OCI-LY3 (cell line): ENCODE data around the gene NYAP2.

Experiments used
- H2AFZ ChIP-seq: fragments of 200-600, 300-600 bp; shearing (Covaris generic); 2 replicates; pipeline ENCODE4 v1.6.0; 2014; ENCODE audit warnings: antibody characterized with exemption, low read depth, low read length
- H3K27ac ChIP-seq: fragments of 200-600, 300-600 bp; sonication (generic); 2 replicates; pipeline ENCODE4 v1.5.1; 2014; ENCODE audit warnings: mild to moderate bottlenecking, low read length, moderate library complexity, mixed read lengths
- H3K27me3 ChIP-seq: fragments of 200-600, 300-600 bp; sonication (generic); 2 replicates; pipeline ENCODE4 v1.6.1; 2014; ENCODE audit warnings: low read depth, low read length, mixed read lengths
- H3K36me3 ChIP-seq: fragments of 200-600, 300-600 bp; sonication (generic); replicated peaks from 2 replicates; pipeline ENCODE3; 2014; ENCODE audit warnings: low read depth, low read length, mixed read lengths
- H3K4me1 ChIP-seq: fragments of 300-600, 200-600 bp; sonication (generic); 2 replicates; pipeline ENCODE4 v1.6.1; 2014; ENCODE audit warnings: low read length, mixed read lengths
- H3K4me2 ChIP-seq: fragments of 200-600, 300-600 bp; sonication (generic); 2 replicates; pipeline ENCODE4 v1.6.1; 2014; ENCODE audit warnings: low read length, mixed read lengths
- H3K4me3 ChIP-seq: fragments of 300-600, 200-600 bp; sonication (generic); 2 replicates; pipeline ENCODE4 v1.5.1; 2014; ENCODE audit warnings: antibody characterized with exemption, mild to moderate bottlenecking, low read length, moderate library complexity
- H3K79me2 ChIP-seq: fragments of 300-600, 200-600 bp; shearing (Covaris generic); 2 replicates; pipeline ENCODE4 v1.6.1; 2014; ENCODE audit warnings: mild to moderate bottlenecking, low read length, mixed read lengths
- H3K9ac ChIP-seq: fragments of 300-600, 200-600 bp; shearing (Covaris generic); 2 replicates; pipeline ENCODE4 v1.6.0; 2014; ENCODE audit warnings: mild to moderate bottlenecking, low read length, moderate library complexity
- H3K9me3 ChIP-seq: fragments of 200-600, 300-600 bp; shearing (Covaris generic); 2 replicates; pipeline ENCODE4 v1.6.1; 2014; ENCODE audit warnings: low read length, mixed read lengths; ENCODE audit not compliant: insufficient read depth
- H4K20me1 ChIP-seq: fragments of 200-600, 300-600 bp; sonication (generic); 2 replicates; pipeline ENCODE4 v1.6.1; 2016; ENCODE audit warnings: low read length, mixed read lengths; ENCODE audit not compliant: insufficient read depth
- EZH2phosphoT487 ChIP-seq: fragments of 200-600 bp; shearing (Covaris generic); IDR thresholded peaks from 2 replicates; pipeline ENCODE4 v1.6.1; 2018; ENCODE audit warnings: antibody characterized with exemption, mixed run types, low read depth
- TF ChIP-seq, protein P1 (sequence below): fragments of 200-600, 300-600 bp; sonication (generic); IDR thresholded peaks from 2 replicates; pipeline ENCODE4 v1.5.1; 2014; ENCODE audit warnings: antibody characterized with exemption, low read length, low read depth

Gene NYAP2

DNA sequence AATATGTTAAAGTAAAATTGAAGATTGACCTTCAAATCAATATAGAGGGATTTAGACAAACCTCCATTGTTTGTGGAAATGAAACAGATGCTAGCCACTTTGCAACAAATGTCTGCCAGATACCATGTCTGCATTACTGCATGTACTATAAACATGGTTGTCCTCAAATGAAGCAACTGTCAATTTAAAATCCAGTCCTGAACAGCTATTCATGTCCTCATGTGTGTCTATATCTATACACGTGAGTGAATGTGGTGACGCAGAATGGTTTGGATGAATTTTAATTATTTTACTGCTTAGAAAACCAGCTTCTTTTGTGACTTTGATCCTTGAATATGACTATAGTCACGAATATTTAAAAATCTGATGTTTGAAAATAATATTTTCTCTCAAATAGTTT lies 71.5 kb downstream of the NYAP2 start:
- Histone ChIP-seq H3K27ac (no peak overlapping the region), H3K36me3 (no peaks in the 10 kb centered on the region), H3K9me3 (no peaks in the 10 kb centered on the region), H2AFZ (no peak overlapping the region), H4K20me1 (no peaks in the 10 kb centered on the region), H3K4me2 (no peak overlapping the region), H3K4me3 (no peak overlapping the region), H3K79me2 (no peaks in the 10 kb centered on the region), H3K9ac (no peak overlapping the region), H3K4me1 (0 out of 2 replicates have a peak, but pooled peaks cover under 1% of the 10 kb centered on the region), H3K27me3 (no peaks in the 10 kb centered on the region)
- TF ChIP-seq, protein P1, sequence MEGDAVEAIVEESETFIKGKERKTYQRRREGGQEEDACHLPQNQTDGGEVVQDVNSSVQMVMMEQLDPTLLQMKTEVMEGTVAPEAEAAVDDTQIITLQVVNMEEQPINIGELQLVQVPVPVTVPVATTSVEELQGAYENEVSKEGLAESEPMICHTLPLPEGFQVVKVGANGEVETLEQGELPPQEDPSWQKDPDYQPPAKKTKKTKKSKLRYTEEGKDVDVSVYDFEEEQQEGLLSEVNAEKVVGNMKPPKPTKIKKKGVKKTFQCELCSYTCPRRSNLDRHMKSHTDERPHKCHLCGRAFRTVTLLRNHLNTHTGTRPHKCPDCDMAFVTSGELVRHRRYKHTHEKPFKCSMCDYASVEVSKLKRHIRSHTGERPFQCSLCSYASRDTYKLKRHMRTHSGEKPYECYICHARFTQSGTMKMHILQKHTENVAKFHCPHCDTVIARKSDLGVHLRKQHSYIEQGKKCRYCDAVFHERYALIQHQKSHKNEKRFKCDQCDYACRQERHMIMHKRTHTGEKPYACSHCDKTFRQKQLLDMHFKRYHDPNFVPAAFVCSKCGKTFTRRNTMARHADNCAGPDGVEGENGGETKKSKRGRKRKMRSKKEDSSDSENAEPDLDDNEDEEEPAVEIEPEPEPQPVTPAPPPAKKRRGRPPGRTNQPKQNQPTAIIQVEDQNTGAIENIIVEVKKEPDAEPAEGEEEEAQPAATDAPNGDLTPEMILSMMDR = no peak
- no peak for TF ChIP-seq EZH2phosphoT487

DNA sequence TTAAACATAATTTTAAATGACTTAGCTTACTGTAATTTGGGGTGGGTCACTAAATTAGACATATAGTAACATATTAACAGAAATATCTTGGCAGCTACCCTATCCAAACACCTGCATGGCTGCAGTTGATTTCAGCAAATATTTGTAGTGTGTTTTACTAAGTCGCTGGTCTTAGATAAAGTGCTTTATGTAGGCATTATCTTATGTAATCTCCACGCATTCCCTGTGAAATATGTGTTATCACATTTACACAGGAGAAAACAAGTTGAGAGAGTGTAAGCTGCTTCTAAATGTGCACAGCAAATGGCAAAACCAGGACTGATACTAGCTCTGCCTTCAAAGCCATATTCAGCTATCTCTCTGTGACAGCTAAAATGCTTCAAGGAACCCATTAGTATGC lies 72.0 kb downstream of the NYAP2 start:
- no peak overlapping the region for H3K9ac ChIP-seq
- no peaks in the 10 kb centered on the region for H3K27me3 ChIP-seq
- H3K79me2 ChIP-seq = no peaks in the 10 kb centered on the region
- no peaks in the 10 kb centered on the region for H3K36me3 ChIP-seq
- no peak for TF ChIP-seq EZH2phosphoT487
- TF ChIP-seq, protein P1 = no peak
- H3K27ac ChIP-seq = no peak overlapping the region
- no peaks in the 10 kb centered on the region for H3K4me1 ChIP-seq
- no peak overlapping the region for H3K4me3 ChIP-seq
- no peaks in the 10 kb centered on the region for H3K9me3 ChIP-seq
- no peaks in the 10 kb centered on the region for H4K20me1 ChIP-seq
- H3K4me2 ChIP-seq = no peak overlapping the region
- no peak overlapping the region for H2AFZ ChIP-seq

DNA sequence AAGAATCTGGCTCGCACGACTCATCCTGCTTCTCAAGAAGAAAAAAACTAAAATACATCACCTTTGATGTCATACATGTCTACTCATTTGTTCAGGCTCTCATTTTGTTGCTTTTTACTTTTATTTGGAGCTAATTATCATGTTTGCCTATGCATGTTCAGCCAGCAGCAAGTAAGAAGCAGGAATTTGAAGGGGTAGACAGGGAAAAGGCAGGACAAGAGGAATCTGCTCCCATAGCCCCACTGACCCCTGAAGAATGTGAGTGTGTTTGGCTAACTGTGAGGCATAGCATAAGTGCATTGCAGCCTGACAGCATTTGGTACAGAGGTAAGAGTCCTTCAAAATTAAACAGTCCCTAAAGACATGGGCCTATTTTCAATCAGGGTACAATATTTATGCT lies 72.7 kb downstream of the NYAP2 start:
- Histone ChIP-seq H3K4me3 (no peak overlapping the region), H3K9ac (no peak overlapping the region), H3K4me2 (no peak overlapping the region), H3K27ac (no peak overlapping the region), H2AFZ (no peak overlapping the region), H3K4me1 (no peaks in the 10 kb centered on the region), H3K9me3 (no peaks in the 10 kb centered on the region), H3K79me2 (no peaks in the 10 kb centered on the region), H3K27me3 (no peaks in the 10 kb centered on the region), H3K36me3 (no peaks in the 10 kb centered on the region), H4K20me1 (no peaks in the 10 kb centered on the region)
- TF ChIP-seq, protein P1 = no peak
- no peak for TF ChIP-seq EZH2phosphoT487

DNA sequence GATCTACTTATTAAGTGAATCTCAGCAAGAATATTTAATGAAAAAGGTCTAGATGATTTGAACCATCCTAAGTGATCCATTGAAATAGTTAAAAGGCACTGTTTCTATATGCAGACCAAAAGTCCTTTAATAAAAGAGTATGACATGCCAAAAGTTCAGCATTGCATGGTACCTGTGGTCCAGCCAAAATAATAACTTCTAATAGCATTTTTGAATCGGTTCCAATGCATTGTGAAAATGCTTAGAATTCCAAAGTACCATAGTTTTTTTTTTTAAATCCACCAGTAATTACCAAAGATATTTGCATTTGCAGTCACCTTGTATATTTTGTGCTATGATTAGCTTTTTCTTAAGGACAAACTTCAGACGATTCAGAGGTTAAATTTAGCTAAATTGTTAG lies 79.9 kb downstream of the NYAP2 start:
- Histone ChIP-seq H3K27ac (no peak overlapping the region), H3K4me1 (no peaks in the 10 kb centered on the region), H3K9ac (no peak overlapping the region), H3K4me3 (no peak overlapping the region), H3K27me3 (no peaks in the 10 kb centered on the region), H2AFZ (no peak overlapping the region), H3K9me3 (no peaks in the 10 kb centered on the region), H4K20me1 (no peaks in the 10 kb centered on the region), H3K79me2 (no peaks in the 10 kb centered on the region), H3K36me3 (no peaks in the 10 kb centered on the region), H3K4me2 (no peak overlapping the region)
- no peak for TF ChIP-seq EZH2phosphoT487

DNA sequence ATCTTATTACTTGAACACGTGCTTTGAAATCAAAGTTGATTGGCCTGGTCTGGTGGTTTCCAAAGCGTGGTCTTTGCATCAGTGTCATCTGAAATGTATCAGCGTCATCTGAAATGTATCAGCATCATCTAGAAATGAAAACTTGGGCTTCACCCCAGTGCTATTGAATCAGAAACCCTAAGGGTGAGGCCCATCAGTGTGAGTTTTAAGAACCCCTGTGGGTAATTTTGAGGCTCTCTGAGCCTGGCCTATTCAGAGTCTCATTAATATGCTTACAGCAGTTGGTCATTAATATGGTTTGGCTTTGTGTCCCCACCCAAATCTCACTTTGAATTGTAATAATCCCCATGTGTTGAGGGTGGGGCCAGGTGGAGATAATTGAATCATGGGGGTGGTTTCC lies 85.2 kb downstream of the NYAP2 start:
- no peaks in the 10 kb centered on the region for H3K36me3 ChIP-seq
- no peak overlapping the region for H3K27ac ChIP-seq
- H3K9ac ChIP-seq = no peak overlapping the region
- H3K9me3 ChIP-seq = no peaks in the 10 kb centered on the region
- peaks cover 19% of the 10 kb centered on the region for H3K4me1 ChIP-seq
- H3K4me3 ChIP-seq = no peak overlapping the region
- no peak for TF ChIP-seq EZH2phosphoT487
- TF ChIP-seq, protein P1 = no peak
- H3K27me3 ChIP-seq = no peaks in the 10 kb centered on the region; the same call in 1 of the 2 replicates
- no peak overlapping the region for H2AFZ ChIP-seq
- no peak overlapping the region for H3K4me2 ChIP-seq
- no peaks in the 10 kb centered on the region for H3K79me2 ChIP-seq
- no peaks in the 10 kb centered on the region for H4K20me1 ChIP-seq
